ENCODE results near the gene SLC35E3.
A peak's percentile ranks its signal among the peaks of the same experiment; 100 is the strongest.
"Not testable (repeated sequence)": the region's sequence is repeated elsewhere in the genome, so short reads cannot be mapped to it uniquely, and the experiment has no call there.

Gene SLC35E3

DNA sequence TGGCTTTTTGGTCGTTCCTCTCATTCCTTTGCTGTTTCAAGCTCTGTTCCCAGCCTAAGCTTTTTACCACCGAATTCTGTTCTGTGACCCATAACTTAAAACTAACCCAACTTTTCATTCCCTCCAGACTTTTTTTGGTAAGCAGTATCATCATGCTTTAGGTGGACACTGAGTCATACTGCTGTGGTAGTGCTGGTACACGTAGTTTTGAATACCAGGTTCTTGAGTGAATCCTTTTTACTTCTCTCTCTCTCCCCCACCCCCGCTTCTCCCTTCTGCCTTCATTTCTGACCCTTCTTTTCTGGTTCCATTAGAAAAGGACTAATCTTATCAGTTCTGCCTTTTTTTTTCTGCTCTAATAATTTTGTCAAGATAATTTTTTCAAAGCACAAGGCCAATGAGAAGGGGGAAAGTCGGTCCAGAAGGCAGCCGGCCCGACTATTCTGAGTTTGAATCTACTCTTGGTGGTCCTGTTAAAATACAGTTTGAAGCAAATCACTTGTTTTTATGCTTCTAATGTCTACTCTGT, 59.7 kb downstream of the SLC35E3 start:
- Histone ChIP-seq H3K14ac (ENCODE audit: low read length in 2 of 2) (no peak overlapping the region), H3K4me1 (ENCODE audit: control insufficient read depth, insufficient read depth, low read depth, low read length) (peaks cover 4% of the 10 kb centered on the region), H3K27me3 (ENCODE audit: control insufficient read depth in 1 of 2, insufficient read depth in 1 of 2, low read length in 2 of 2) (no peaks in the 10 kb centered on the region), H2BK12ac (ENCODE audit: low read length in 2 of 2) (no peak overlapping the region), H3K23ac (ENCODE audit: low read length in 2 of 2) (no peak overlapping the region), H3K18ac (ENCODE audit: low read depth in 1 of 2, low read length in 2 of 2) (no peak overlapping the region), H3K4me2 (ENCODE audit: low read length, poor library complexity, severe bottlenecking) (no peak overlapping the region), H4K8ac (ENCODE audit: low read length) (no peak overlapping the region), H3K4ac (ENCODE audit: low read depth in 1 of 2, low read length in 2 of 2) (no peak overlapping the region), H2BK5ac (ENCODE audit: low read depth, low read length, poor library complexity, severe bottlenecking) (no peak overlapping the region), H3K27ac (ENCODE audit: low read length, poor library complexity, severe bottlenecking) (no peak overlapping the region), H3K79me1 (replicated peaks; ENCODE audit: low read length, poor library complexity, severe bottlenecking) (no peaks in the 10 kb centered on the region), H3K9ac (ENCODE audit: low read length) (no peak overlapping the region), H4K91ac (ENCODE audit: low read length) (no peak overlapping the region), H2BK15ac (ENCODE audit: low read depth, poor library complexity, severe bottlenecking) (no peak overlapping the region), H2AFZ (ENCODE audit: low read depth, low read length) (no peak overlapping the region), H2AK5ac (ENCODE audit: low read length, severe bottlenecking) (no peak overlapping the region), H3K9me3 (ENCODE audit: control insufficient read depth, low read length) (peaks cover 4% of the 10 kb centered on the region), H3K36me3 (ENCODE audit: control insufficient read depth in 1 of 2, insufficient read depth in 2 of 2, low read depth in 1 of 2, low read length in 2 of 2) (peaks cover 6 to 16% of the 10 kb centered on the region in 2 experiments), H2BK120ac (ENCODE audit: low read depth, low read length) (no peak overlapping the region), H3K4me3 (ENCODE audit: insufficient read depth in 1 of 2, low read depth in 1 of 2, low read length in 2 of 2) (no peak overlapping the region)
- no peak for DNase-seq
- 86% methylated on average over 6 of the region's 7 CpGs for WGBS

- no peaks in the 10 kb centered on the region for H3K79me1 ChIP-seq (replicated peaks; ENCODE audit: low read length, poor library complexity, severe bottlenecking)
- no peak for DNase-seq
- H2AFZ ChIP-seq (ENCODE audit: low read depth, low read length), result no peak overlapping the region
- no peak overlapping the region for H2AK5ac ChIP-seq (ENCODE audit: low read length, severe bottlenecking)
- H3K9ac ChIP-seq (ENCODE audit: low read length), result peak overlapping the region; percentile 100
- no peak overlapping the region for H2BK120ac ChIP-seq (ENCODE audit: low read depth, low read length)
- H2BK5ac ChIP-seq (ENCODE audit: low read depth, low read length, poor library complexity, severe bottlenecking), result no peak overlapping the region
- peaks cover 6% of the 10 kb centered on the region for H3K4me1 ChIP-seq (ENCODE audit: control insufficient read depth, insufficient read depth, low read depth, low read length)
- H2BK15ac ChIP-seq (ENCODE audit: low read depth, poor library complexity, severe bottlenecking), result no peak overlapping the region
- no peak overlapping the region for H3K4me2 ChIP-seq (ENCODE audit: low read length, poor library complexity, severe bottlenecking)
- H3K23ac ChIP-seq (ENCODE audit: low read length in 2 of 2), result no peak overlapping the region
- no peak overlapping the region for H3K27ac ChIP-seq (ENCODE audit: low read length, poor library complexity, severe bottlenecking)
- H3K36me3 ChIP-seq (ENCODE audit: control insufficient read depth in 1 of 2, insufficient read depth in 2 of 2, low read depth in 1 of 2, low read length in 2 of 2), result peaks cover 7 to 26% of the 10 kb centered on the region in 2 experiments
- H3K27me3 ChIP-seq (ENCODE audit: control insufficient read depth in 1 of 2, insufficient read depth in 1 of 2, low read length in 2 of 2), result no peaks in the 10 kb centered on the region
- no peak overlapping the region for H4K91ac ChIP-seq (ENCODE audit: low read length)
- H4K8ac ChIP-seq (ENCODE audit: low read length), result no peak overlapping the region
- H3K18ac ChIP-seq (ENCODE audit: low read depth in 1 of 2, low read length in 2 of 2), result no peak overlapping the region
- no peak overlapping the region for H2BK12ac ChIP-seq (ENCODE audit: low read length in 2 of 2)
- H3K4me3 ChIP-seq (ENCODE audit: insufficient read depth in 1 of 2, low read depth in 1 of 2, low read length in 2 of 2), result peak overlapping the region in 1 of 2 experiments; percentile 98
- no peak overlapping the region for H3K14ac ChIP-seq (ENCODE audit: low read length in 2 of 2)
- WGBS, result 97% methylated on average over 13 of the region's 18 CpGs
- H3K4ac ChIP-seq (ENCODE audit: low read depth in 1 of 2, low read length in 2 of 2), result no peak overlapping the region
- H3K9me3 ChIP-seq (ENCODE audit: control insufficient read depth, low read length), result peaks cover 4% of the 10 kb centered on the region
Observed at GRCh38 chr12:68806488-68807237, 60.7 kb downstream of the SLC35E3 start.

DNA sequence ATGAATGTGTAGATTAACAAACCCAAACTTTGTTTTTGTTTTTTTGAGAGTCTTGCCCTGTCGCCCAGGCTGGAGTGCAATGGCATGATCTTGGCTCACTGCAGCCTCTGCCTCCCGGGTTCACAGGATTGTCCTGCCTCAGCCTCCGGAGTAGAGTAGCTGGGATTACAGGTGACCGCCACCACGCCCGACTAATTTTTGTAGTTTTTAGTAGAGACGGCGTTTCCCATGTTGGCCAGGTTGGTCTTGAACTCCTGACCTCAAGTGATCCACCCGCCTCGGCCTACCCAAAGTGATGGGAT, 61.2 kb downstream of the SLC35E3 start:
- peak overlapping the region; percentile 66 for H3K27ac ChIP-seq (ENCODE audit: low read length, poor library complexity, severe bottlenecking)
- not testable (repeated sequence) for H2BK15ac ChIP-seq (ENCODE audit: low read depth, poor library complexity, severe bottlenecking); H4K91ac ChIP-seq (ENCODE audit: low read length); H4K8ac ChIP-seq (ENCODE audit: low read length); H3K79me1 ChIP-seq (replicated peaks; ENCODE audit: low read length, poor library complexity, severe bottlenecking); H3K14ac ChIP-seq (ENCODE audit: low read length in 2 of 2); H3K27me3 ChIP-seq (ENCODE audit: control insufficient read depth in 1 of 2, insufficient read depth in 1 of 2, low read length in 2 of 2); H2AK5ac ChIP-seq (ENCODE audit: low read length, severe bottlenecking); DNase-seq; H2BK120ac ChIP-seq (ENCODE audit: low read depth, low read length); H3K9me3 ChIP-seq (ENCODE audit: control insufficient read depth, low read length); H3K4me1 ChIP-seq (ENCODE audit: control insufficient read depth, insufficient read depth, low read depth, low read length); H3K23ac ChIP-seq (ENCODE audit: low read length in 2 of 2); H2BK5ac ChIP-seq (ENCODE audit: low read depth, low read length, poor library complexity, severe bottlenecking)
- peak overlapping the region; percentile 16 to 66 for H3K18ac ChIP-seq (ENCODE audit: low read depth in 1 of 2, low read length in 2 of 2)
- H3K4ac ChIP-seq (ENCODE audit: low read depth in 1 of 2, low read length in 2 of 2), result peak overlapping the region in 1 of 2 experiments; percentile 87
- peaks cover 9 to 32% of the 10 kb centered on the region in 2 experiments for H3K36me3 ChIP-seq (ENCODE audit: control insufficient read depth in 1 of 2, insufficient read depth in 2 of 2, low read depth in 1 of 2, low read length in 2 of 2)
- H3K4me3 ChIP-seq (ENCODE audit: insufficient read depth in 1 of 2, low read depth in 1 of 2, low read length in 2 of 2), result peak overlapping the region; percentile 87 to 98
- H2AFZ ChIP-seq (ENCODE audit: low read depth, low read length), result peak overlapping the region; percentile 71
- H2BK12ac ChIP-seq (ENCODE audit: low read length in 2 of 2), result peak overlapping the region in 1 of 2 experiments; percentile 50
- H3K9ac ChIP-seq (ENCODE audit: low read length), result peak overlapping the region; percentile 100
- H3K4me2 ChIP-seq (ENCODE audit: low read length, poor library complexity, severe bottlenecking), result peak overlapping the region; percentile 86
- WGBS, result 25% methylated on average over 10 of the region's 10 CpGs

- H3K18ac ChIP-seq (ENCODE audit: low read depth in 1 of 2, low read length in 2 of 2), result peak within 1 kb of the TSS; percentile 97 to 98
- H3K9ac ChIP-seq (ENCODE audit: low read length), result peak within 1 kb of the TSS; percentile 100
- peaks cover 9 to 38% of the 10 kb centered on the region in 2 experiments for H3K36me3 ChIP-seq (ENCODE audit: control insufficient read depth in 1 of 2, insufficient read depth in 2 of 2, low read depth in 1 of 2, low read length in 2 of 2)
- peak within 1 kb of the TSS; percentile 99 for H4K8ac ChIP-seq (ENCODE audit: low read length)
- DNase-seq, result peak; percentile 88
- H2BK12ac ChIP-seq (ENCODE audit: low read length in 2 of 2), result peak within 1 kb of the TSS; percentile 50 to 82
- peak within 1 kb of the TSS; percentile 87 to 98 for H3K4me3 ChIP-seq (ENCODE audit: insufficient read depth in 1 of 2, low read depth in 1 of 2, low read length in 2 of 2)
- under 1% methylated on average over 45 of the region's 72 CpGs for WGBS
- H2AFZ ChIP-seq (ENCODE audit: low read depth, low read length), result peak within 1 kb of the TSS; percentile 71
- H2AK5ac ChIP-seq (ENCODE audit: low read length, severe bottlenecking), result peak within 1 kb of the TSS; percentile 95
- peak within 1 kb of the TSS; percentile 99 for H2BK120ac ChIP-seq (ENCODE audit: low read depth, low read length)
- peaks cover 8% of the 10 kb centered on the region for H3K4me1 ChIP-seq (ENCODE audit: control insufficient read depth, insufficient read depth, low read depth, low read length)
- peak within 1 kb of the TSS; percentile 98 for H4K91ac ChIP-seq (ENCODE audit: low read length)
- peaks cover 4% of the 10 kb centered on the region for H3K9me3 ChIP-seq (ENCODE audit: control insufficient read depth, low read length)
- peak within 1 kb of the TSS in 1 of 2 experiments; percentile 96 for H3K14ac ChIP-seq (ENCODE audit: low read length in 2 of 2)
- H3K27ac ChIP-seq (ENCODE audit: low read length, poor library complexity, severe bottlenecking), result peak within 1 kb of the TSS; percentile 100
- H3K4ac ChIP-seq (ENCODE audit: low read depth in 1 of 2, low read length in 2 of 2), result peak within 1 kb of the TSS; percentile 96 to 100
- H2BK15ac ChIP-seq (ENCODE audit: low read depth, poor library complexity, severe bottlenecking), result peak within 1 kb of the TSS; percentile 77
- H3K79me1 ChIP-seq (replicated peaks; ENCODE audit: low read length, poor library complexity, severe bottlenecking), result no peaks in the 10 kb centered on the region
- peak within 1 kb of the TSS; percentile 99 for H2BK5ac ChIP-seq (ENCODE audit: low read depth, low read length, poor library complexity, severe bottlenecking)
- H3K27me3 ChIP-seq (ENCODE audit: control insufficient read depth in 1 of 2, insufficient read depth in 1 of 2, low read length in 2 of 2), result no peaks in the 10 kb centered on the region
- peak within 1 kb of the TSS; percentile 86 for H3K4me2 ChIP-seq (ENCODE audit: low read length, poor library complexity, severe bottlenecking)
- H3K23ac ChIP-seq (ENCODE audit: low read length in 2 of 2), result peak within 1 kb of the TSS; percentile 87 to 97
Observed at GRCh38 chr12:68807576-68808387, 61.8 kb downstream of the SLC35E3 start, which contains the start of gene MDM2. MDM2 (plus strand) TSS chr12:68808177; CDS start chr12:68808478, 301 bp downstream.

All from mesenchymal stem cell (in vitro differentiated cells and primary cell).